ENCODE data around the gene MID1IP1. TPM values are rescaled to one million over a fixed set of nuclear protein-coding genes. Genes with fewer than 3 reads are reported as not detected.
A peak's percentile ranks its signal among the peaks of the same experiment; 100 is the strongest.

Gene MID1IP1
- total and polyA plus RNA-seq, 2 of the 13 experiments (the other 11 are each of a cell fraction or from before 2014, with no cell fraction given) = 35.7 to 36.1 TPM

DNA sequence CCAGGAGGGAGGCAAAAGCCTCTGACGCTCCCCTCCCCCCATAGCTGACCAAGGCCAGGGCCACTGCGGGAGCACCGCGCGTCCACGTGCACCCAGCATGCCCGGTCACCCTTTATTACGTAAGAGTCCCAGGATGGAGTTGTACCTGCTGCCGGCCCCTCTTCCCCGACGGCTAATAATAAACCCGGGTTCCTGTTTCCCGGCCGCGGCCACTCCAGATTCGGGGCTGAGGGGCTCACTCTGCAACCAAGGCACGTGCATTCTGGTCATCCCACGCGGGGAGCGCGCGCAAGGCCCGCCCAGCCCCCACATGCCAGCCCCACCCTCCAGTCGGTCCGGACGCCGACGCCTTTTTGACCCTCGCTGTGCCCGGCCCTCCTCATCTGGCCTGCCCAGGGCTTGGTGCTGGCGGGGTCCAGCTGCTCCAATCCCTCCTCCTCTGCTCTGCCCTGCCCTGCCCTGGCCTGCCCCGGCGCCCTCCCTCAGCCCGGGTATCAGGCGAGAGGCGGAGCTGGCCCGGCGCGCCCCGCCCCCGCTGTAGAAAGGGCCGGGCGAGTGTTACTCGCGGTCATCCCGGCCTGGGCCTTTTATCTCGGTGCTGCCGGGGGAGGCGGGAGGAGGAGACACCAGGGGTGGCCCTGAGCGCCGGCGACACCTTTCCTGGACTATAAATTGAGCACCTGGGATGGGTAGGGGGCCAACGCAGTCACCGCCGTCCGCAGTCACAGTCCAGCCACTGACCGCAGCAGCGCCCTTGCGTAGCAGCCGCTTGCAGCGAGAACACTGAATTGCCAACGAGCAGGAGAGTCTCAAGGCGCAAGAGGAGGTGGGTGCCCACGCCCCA is 2.6 kb downstream of the MID1IP1 start (continued):
- TF ChIP-seq, protein P1, sequence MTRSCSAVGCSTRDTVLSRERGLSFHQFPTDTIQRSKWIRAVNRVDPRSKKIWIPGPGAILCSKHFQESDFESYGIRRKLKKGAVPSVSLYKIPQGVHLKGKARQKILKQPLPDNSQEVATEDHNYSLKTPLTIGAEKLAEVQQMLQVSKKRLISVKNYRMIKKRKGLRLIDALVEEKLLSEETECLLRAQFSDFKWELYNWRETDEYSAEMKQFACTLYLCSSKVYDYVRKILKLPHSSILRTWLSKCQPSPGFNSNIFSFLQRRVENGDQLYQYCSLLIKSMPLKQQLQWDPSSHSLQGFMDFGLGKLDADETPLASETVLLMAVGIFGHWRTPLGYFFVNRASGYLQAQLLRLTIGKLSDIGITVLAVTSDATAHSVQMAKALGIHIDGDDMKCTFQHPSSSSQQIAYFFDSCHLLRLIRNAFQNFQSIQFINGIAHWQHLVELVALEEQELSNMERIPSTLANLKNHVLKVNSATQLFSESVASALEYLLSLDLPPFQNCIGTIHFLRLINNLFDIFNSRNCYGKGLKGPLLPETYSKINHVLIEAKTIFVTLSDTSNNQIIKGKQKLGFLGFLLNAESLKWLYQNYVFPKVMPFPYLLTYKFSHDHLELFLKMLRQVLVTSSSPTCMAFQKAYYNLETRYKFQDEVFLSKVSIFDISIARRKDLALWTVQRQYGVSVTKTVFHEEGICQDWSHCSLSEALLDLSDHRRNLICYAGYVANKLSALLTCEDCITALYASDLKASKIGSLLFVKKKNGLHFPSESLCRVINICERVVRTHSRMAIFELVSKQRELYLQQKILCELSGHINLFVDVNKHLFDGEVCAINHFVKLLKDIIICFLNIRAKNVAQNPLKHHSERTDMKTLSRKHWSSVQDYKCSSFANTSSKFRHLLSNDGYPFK (CRISPR knock-in tag; IDR thresholded peaks at IDR 0.05; ENCODE audit: borderline replicate concordance) = no peak; the same call in 1 of the 2 replicates
- TF ChIP-seq CENPT (CRISPR knock-in tag; IDR thresholded peaks at IDR 0.05; ENCODE audit: low read depth) = no peak
- no peak for TF ChIP-seq ZNF354B (CRISPR knock-in tag; IDR thresholded peaks at IDR 0.05)
- TF ChIP-seq SMAD3 (CRISPR knock-in tag; IDR thresholded peaks at IDR 0.05) = peak; percentile 62; the same call in 1 of the 2 replicates
- TF ChIP-seq CREM (IDR thresholded peaks at IDR 0.05) = no peak
- no peak for TF ChIP-seq CREM (CRISPR knock-in tag; IDR thresholded peaks at IDR 0.05)
- TF ChIP-seq CCAR2 (optimal IDR thresholded peaks at IDR 0.05; ENCODE audit: low read depth, low read length) = no peak
- TF ChIP-seq ISX (CRISPR knock-in tag; conservative IDR thresholded peaks at IDR 0.05) = no peak; the same call in 1 of the 2 replicates
- TF ChIP-seq, protein P2, sequence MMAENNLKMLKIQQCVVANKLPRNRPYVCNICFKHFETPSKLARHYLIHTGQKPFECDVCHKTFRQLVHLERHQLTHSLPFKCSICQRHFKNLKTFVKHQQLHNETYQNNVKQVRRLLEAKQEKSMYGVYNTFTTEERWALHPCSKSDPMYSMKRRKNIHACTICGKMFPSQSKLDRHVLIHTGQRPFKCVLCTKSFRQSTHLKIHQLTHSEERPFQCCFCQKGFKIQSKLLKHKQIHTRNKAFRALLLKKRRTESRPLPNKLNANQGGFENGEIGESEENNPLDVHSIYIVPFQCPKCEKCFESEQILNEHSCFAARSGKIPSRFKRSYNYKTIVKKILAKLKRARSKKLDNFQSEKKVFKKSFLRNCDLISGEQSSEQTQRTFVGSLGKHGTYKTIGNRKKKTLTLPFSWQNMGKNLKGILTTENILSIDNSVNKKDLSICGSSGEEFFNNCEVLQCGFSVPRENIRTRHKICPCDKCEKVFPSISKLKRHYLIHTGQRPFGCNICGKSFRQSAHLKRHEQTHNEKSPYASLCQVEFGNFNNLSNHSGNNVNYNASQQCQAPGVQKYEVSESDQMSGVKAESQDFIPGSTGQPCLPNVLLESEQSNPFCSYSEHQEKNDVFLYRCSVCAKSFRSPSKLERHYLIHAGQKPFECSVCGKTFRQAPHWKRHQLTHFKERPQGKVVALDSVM (CRISPR knock-in tag; IDR thresholded peaks at IDR 0.05) = no peak
- TF ChIP-seq, protein P3, sequence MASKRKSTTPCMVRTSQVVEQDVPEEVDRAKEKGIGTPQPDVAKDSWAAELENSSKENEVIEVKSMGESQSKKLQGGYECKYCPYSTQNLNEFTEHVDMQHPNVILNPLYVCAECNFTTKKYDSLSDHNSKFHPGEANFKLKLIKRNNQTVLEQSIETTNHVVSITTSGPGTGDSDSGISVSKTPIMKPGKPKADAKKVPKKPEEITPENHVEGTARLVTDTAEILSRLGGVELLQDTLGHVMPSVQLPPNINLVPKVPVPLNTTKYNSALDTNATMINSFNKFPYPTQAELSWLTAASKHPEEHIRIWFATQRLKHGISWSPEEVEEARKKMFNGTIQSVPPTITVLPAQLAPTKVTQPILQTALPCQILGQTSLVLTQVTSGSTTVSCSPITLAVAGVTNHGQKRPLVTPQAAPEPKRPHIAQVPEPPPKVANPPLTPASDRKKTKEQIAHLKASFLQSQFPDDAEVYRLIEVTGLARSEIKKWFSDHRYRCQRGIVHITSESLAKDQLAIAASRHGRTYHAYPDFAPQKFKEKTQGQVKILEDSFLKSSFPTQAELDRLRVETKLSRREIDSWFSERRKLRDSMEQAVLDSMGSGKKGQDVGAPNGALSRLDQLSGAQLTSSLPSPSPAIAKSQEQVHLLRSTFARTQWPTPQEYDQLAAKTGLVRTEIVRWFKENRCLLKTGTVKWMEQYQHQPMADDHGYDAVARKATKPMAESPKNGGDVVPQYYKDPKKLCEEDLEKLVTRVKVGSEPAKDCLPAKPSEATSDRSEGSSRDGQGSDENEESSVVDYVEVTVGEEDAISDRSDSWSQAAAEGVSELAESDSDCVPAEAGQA (IDR thresholded peaks at IDR 0.05; ENCODE audit: low read depth) = no peak
- TF ChIP-seq, protein P3 (CRISPR knock-in tag; IDR thresholded peaks at IDR 0.05; ENCODE audit: borderline replicate concordance) = no peak
- TF ChIP-seq ZFP36L2 (CRISPR knock-in tag; IDR thresholded peaks at IDR 0.05) = no peak
- peak; percentile 86; the same call in 1 of the 2 replicates for TF ChIP-seq POLR2AphosphoS2 (IDR thresholded peaks at IDR 0.05; ENCODE audit: low read depth, low read length)
- TF ChIP-seq, protein P4, sequence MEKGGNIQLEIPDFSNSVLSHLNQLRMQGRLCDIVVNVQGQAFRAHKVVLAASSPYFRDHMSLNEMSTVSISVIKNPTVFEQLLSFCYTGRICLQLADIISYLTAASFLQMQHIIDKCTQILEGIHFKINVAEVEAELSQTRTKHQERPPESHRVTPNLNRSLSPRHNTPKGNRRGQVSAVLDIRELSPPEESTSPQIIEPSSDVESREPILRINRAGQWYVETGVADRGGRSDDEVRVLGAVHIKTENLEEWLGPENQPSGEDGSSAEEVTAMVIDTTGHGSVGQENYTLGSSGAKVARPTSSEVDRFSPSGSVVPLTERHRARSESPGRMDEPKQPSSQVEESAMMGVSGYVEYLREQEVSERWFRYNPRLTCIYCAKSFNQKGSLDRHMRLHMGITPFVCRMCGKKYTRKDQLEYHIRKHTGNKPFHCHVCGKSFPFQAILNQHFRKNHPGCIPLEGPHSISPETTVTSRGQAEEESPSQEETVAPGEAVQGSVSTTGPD (CRISPR knock-in tag; IDR thresholded peaks at IDR 0.05) = no peak
